Memory B cell (primary cell): ENCODE results near the gene BAIAP2.

Source experiments
- ATAC-seq: fragments of 150-1000 bp; cut with Tn5 transposase; 2 replicates; pipeline ENCODE4 v1.10.0; 2021; ENCODE audit warnings: low read depth, mild to moderate bottlenecking, moderate library complexity
- DNase-seq, 2 donors: peaks; one replicate each; pipeline ENCODE4 v3.0.0; 2022; ENCODE audit warnings: low spot score in 2 of 2
- H3K27ac Mint-ChIP-seq: one replicate; pipeline ENCODE4 v1.8.0; 2022; ENCODE audit warnings: mild to moderate bottlenecking, moderate library complexity, mixed read lengths
- H3K27me3 Mint-ChIP-seq: one replicate; pipeline ENCODE4 v1.8.0; 2022; ENCODE audit warnings: mixed read lengths
- H3K36me3 Mint-ChIP-seq: one replicate; pipeline ENCODE4 v1.8.0; 2022; ENCODE audit warnings: mild to moderate bottlenecking, mixed read lengths
- H3K4me1 Mint-ChIP-seq: one replicate; pipeline ENCODE4 v1.8.0; 2022; ENCODE audit warnings: mixed read lengths
- H3K4me3 Mint-ChIP-seq: one replicate; pipeline ENCODE4 v1.8.0; 2022; ENCODE audit warnings: mild to moderate bottlenecking, moderate library complexity, mixed read lengths
- H3K9me3 Mint-ChIP-seq: one replicate; pipeline ENCODE4 v1.8.0; 2022; ENCODE audit warnings: mixed read lengths

BAIAP2 gene

GRCh38 chr17:81080019-81080418 lies 45.1 kb downstream of the BAIAP2 start:
- Mint-ChIP-seq H3K4me1 (no peaks in the 10 kb centered on the region), H3K4me3 (no peak overlapping the region), H3K36me3 (no peaks in the 10 kb centered on the region), H3K27me3 (peaks cover 13% of the 10 kb centered on the region), H3K9me3 (no peaks in the 10 kb centered on the region), H3K27ac (no peak overlapping the region)
- DNase-seq (no peak), ATAC-seq (no peak)

GRCh38 chr17:81081222-81082176 lies 46.5 kb downstream of the BAIAP2 start:
- no peaks in the 10 kb centered on the region for H3K9me3 Mint-ChIP-seq
- H3K4me3 Mint-ChIP-seq = no peak overlapping the region

GRCh38 chr17:81082177-81083073 lies 47.5 kb downstream of the BAIAP2 start:
- no peaks in the 10 kb centered on the region for H3K36me3 Mint-ChIP-seq
- no peak overlapping the region for H3K4me3 Mint-ChIP-seq
- DNase-seq = no peak
- ATAC-seq = no peak
- no peak overlapping the region for H3K27ac Mint-ChIP-seq
- no peaks in the 10 kb centered on the region for H3K9me3 Mint-ChIP-seq
- H3K27me3 Mint-ChIP-seq = peaks cover 13% of the 10 kb centered on the region
- H3K4me1 Mint-ChIP-seq = no peaks in the 10 kb centered on the region

More at GRCh38 chr17:81081222-81082176, 46.5 kb downstream of the BAIAP2 start:
- H3K4me1 Mint-ChIP-seq = no peaks in the 10 kb centered on the region
- no peak overlapping the region for H3K27ac Mint-ChIP-seq
- DNase-seq (no peak), ATAC-seq (no peak)
- H3K27me3 Mint-ChIP-seq = peaks cover 13% of the 10 kb centered on the region
- H3K36me3 Mint-ChIP-seq = no peaks in the 10 kb centered on the region

GRCh38 chr17:81083125-81083765 lies 48.3 kb downstream of the BAIAP2 start:
- ATAC-seq (no peak), DNase-seq (no peak)
- no peak overlapping the region for H3K4me3 Mint-ChIP-seq
- no peaks in the 10 kb centered on the region for H3K9me3 Mint-ChIP-seq
- no peaks in the 10 kb centered on the region for H3K36me3 Mint-ChIP-seq
- H3K27ac Mint-ChIP-seq = no peak overlapping the region
- H3K27me3 Mint-ChIP-seq = peaks cover 10% of the 10 kb centered on the region
- H3K4me1 Mint-ChIP-seq = no peaks in the 10 kb centered on the region

- ATAC-seq = no peak
- Mint-ChIP-seq H3K27me3 (peaks cover 7% of the 10 kb centered on the region), H3K36me3 (no peaks in the 10 kb centered on the region), H3K4me3 (no peak overlapping the region), H3K9me3 (no peaks in the 10 kb centered on the region), H3K4me1 (no peaks in the 10 kb centered on the region), H3K27ac (no peak overlapping the region)
- DNase-seq = no peak
Observed at GRCh38 chr17:81084680-81085419, 49.9 kb downstream of the BAIAP2 start.

- no peak for DNase-seq
- Mint-ChIP-seq H3K36me3 (no peaks in the 10 kb centered on the region), H3K4me3 (no peak overlapping the region), H3K27ac (no peak overlapping the region), H3K27me3 (peaks cover 6% of the 10 kb centered on the region), H3K4me1 (no peaks in the 10 kb centered on the region), H3K9me3 (no peaks in the 10 kb centered on the region)
- ATAC-seq = no peak
Observed at GRCh38 chr17:81085420-81085911, 50.5 kb downstream of the BAIAP2 start.

GRCh38 chr17:81086789-81087551 lies 52.0 kb downstream of the BAIAP2 start:
- H3K9me3 Mint-ChIP-seq = no peaks in the 10 kb centered on the region
- no peaks in the 10 kb centered on the region for H3K27me3 Mint-ChIP-seq
- DNase-seq (no peak), ATAC-seq (no peak)
- no peaks in the 10 kb centered on the region for H3K36me3 Mint-ChIP-seq
- H3K27ac Mint-ChIP-seq = no peak overlapping the region
- no peak overlapping the region for H3K4me3 Mint-ChIP-seq
- no peaks in the 10 kb centered on the region for H3K4me1 Mint-ChIP-seq

GRCh38 chr17:81090361-81091136 lies 55.6 kb downstream of the BAIAP2 start:
- Mint-ChIP-seq H3K27me3 (peaks cover 4% of the 10 kb centered on the region), H3K36me3 (no peaks in the 10 kb centered on the region), H3K4me3 (no peak overlapping the region), H3K4me1 (peaks cover under 1% of the 10 kb centered on the region), H3K9me3 (no peaks in the 10 kb centered on the region), H3K27ac (no peak overlapping the region)
- peak; percentile 12 for ATAC-seq
- no peak for DNase-seq

GRCh38 chr17:81091154-81091553 lies 56.2 kb downstream of the BAIAP2 start:
- no peak for DNase-seq
- no peaks in the 10 kb centered on the region for H3K9me3 Mint-ChIP-seq
- H3K27ac Mint-ChIP-seq = no peak overlapping the region
- no peaks in the 10 kb centered on the region for H3K36me3 Mint-ChIP-seq
- H3K4me3 Mint-ChIP-seq = no peak overlapping the region
- ATAC-seq = no peak
- H3K27me3 Mint-ChIP-seq = peaks cover 5% of the 10 kb centered on the region
- H3K4me1 Mint-ChIP-seq = peaks cover 5% of the 10 kb centered on the region

- Mint-ChIP-seq H3K9me3 (no peaks in the 10 kb centered on the region), H3K4me3 (no peak overlapping the region), H3K36me3 (no peaks in the 10 kb centered on the region), H3K27ac (no peak overlapping the region), H3K27me3 (peaks cover 10% of the 10 kb centered on the region), H3K4me1 (peaks cover 9% of the 10 kb centered on the region)
- ATAC-seq = no peak
- no peak for DNase-seq
Observed at GRCh38 chr17:81091774-81092517, 57.0 kb downstream of the BAIAP2 start.

GRCh38 chr17:81092518-81093095 lies 57.7 kb downstream of the BAIAP2 start:
- H3K27me3 Mint-ChIP-seq = peaks cover 12% of the 10 kb centered on the region
- DNase-seq = no peak
- no peak for ATAC-seq
- H3K4me3 Mint-ChIP-seq = no peak overlapping the region
- no peaks in the 10 kb centered on the region for H3K36me3 Mint-ChIP-seq
- H3K27ac Mint-ChIP-seq = no peak overlapping the region
- H3K9me3 Mint-ChIP-seq = no peaks in the 10 kb centered on the region
- peaks cover 9% of the 10 kb centered on the region for H3K4me1 Mint-ChIP-seq
